GM21737 (cell line): Measurements from ENCODE around the gene MMP10.

Source experiments
- ATAC-seq: cut with Tn5 transposase; IDR thresholded peaks from one replicate; pipeline ENCODE4 v1.9.1; 2021; ENCODE audit warnings: mild to moderate bottlenecking, moderate library complexity; ENCODE audit not compliant: unreplicated experiment

MMP10 gene

DNA sequence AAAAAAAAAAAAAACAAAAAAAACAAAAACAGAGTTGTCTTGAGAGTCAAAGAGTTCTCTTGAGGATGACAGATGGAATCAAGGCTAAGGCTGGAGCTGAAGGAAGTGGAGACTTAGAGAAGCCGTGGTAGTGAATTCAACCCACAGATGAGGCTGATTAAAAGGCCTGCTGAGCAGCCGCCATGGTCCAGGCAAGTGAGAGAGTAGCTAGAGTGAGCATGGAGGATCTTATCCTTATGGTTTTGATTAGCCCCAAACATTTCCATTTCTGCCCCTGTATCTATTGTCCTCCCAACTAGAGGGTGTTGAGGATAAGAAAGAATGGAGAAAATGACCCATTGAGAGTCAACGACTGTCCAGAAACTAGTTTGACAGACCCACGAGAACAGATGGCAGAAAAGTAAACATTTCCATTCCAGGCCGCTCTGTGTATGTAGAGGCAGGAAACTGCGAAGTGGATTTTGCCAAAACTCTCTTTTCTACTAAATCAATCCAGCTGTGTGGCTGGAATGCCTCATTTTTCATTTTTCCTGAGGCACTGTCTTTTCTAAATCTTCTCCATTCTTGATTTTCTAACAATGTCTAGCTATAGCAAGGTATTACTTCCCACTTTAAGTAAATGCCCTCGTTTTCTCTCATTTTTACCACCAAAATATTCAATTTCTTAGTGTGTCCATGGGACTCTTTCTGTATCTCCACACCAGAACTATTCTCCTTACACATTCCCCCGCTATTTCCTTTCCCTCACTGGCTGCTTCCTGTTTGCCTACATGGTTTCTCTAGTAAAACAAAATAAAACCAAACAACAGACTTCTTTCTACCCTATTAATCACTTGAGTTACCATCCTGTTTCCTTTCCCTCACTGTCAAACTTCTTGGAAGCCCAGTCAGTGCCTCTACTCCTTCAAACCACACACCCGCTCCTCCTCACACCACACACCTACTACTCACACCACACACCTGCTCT, 50.3 kb downstream of the MMP10 start:
- ATAC-seq, result no peak

DNA sequence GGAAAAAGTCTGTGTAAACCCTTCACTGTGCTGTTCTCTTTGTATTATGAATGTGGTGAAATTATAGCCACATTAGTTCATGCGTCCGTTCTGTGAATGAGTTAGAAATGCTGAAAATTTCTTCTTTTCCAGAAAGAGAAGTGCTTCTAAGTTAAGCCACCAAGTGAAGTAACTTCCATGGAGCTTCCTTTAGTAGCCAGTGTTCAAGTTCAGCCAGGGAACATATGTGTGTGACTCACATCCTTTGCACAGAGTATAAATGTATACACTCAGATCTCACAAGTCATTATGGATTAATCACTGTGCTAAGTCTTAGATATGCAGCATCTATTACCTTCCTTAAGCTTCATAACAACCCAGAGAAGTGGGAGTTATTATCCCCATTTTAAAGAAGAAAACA, 52.5 kb downstream of the MMP10 start:
- ATAC-seq, result no peak

DNA sequence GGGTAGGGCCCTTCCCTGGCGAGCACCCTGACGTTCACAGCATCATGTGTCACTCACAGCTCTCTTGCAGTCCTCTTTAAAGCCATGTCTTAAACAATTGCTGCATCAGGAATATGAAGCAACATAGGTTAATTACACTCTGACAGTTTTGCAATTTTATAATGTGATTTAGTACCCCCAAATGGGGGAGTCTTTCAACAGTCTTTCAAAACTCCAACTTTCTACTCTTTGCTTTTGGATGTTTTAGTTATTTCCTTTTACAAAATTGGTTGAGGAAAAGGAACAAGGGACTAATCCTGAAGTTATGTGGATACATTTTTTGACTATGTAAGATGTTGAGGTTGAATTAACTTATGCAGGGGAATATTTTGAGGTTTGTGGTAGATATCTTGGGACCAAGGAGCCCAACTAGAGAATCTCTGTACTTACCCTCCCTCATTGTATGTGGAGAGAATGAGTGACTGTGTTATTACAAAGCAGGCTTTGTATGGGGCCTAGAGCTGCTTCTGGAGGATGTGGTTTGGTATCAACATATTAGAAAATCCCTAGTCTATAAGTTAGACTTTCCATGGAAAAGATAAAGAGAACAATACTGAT, 55.4 kb downstream of the MMP10 start, which contains the start of gene MMP8:
TSS of gene MMP8 (minus strand) at position 51 of the 597 bp plus-strand sequence. CDS start 99 bp downstream, outside the sequence.
- no peak for ATAC-seq

DNA sequence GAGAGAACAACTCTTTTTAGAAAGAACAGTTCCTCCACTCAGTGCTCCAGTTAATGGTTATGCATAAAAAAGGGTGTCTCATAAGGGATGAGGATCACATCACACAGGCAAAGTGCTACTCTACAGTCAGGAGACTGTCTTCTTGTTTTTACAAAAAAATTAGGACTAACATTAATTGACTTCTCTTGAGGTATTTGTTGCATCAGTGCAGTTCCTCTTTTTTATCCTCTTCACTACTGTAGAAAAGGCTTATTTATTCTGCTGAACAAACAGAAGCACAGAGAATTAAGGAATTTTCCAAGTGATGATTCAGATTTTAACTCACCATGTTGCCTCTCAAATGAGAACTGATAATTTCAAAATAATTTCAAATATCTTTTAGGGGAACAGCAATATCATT, 57.6 kb downstream of the MMP10 start:
- no peak for ATAC-seq
